Measurements from ENCODE around the gene BICD1.
"Not testable (repeated sequence)": the region's sequence is repeated elsewhere in the genome, so short reads cannot be mapped to it uniquely, and the experiment has no call there.

Gene BICD1

GRCh38 chr12:32083489-32083888 lies 23.2 kb upstream of the BICD1 start:
- Histone ChIP-seq H3K9ac (ENCODE audit: low read length) (no peak overlapping the region), H3K9me3 (ENCODE audit: control insufficient read depth, low read length) (no peaks in the 10 kb centered on the region), H3K4me1 (ENCODE audit: control insufficient read depth, insufficient read depth, low read length) (no peaks in the 10 kb centered on the region), H3K36me3 (ENCODE audit: control insufficient read depth, insufficient read depth, low read length) (no peaks in the 10 kb centered on the region), H3K27me3 (ENCODE audit: control insufficient read depth, insufficient read depth, low read length) (no peaks in the 10 kb centered on the region), H3K4me3 (ENCODE audit: low read length) (no peak overlapping the region)

DNA sequence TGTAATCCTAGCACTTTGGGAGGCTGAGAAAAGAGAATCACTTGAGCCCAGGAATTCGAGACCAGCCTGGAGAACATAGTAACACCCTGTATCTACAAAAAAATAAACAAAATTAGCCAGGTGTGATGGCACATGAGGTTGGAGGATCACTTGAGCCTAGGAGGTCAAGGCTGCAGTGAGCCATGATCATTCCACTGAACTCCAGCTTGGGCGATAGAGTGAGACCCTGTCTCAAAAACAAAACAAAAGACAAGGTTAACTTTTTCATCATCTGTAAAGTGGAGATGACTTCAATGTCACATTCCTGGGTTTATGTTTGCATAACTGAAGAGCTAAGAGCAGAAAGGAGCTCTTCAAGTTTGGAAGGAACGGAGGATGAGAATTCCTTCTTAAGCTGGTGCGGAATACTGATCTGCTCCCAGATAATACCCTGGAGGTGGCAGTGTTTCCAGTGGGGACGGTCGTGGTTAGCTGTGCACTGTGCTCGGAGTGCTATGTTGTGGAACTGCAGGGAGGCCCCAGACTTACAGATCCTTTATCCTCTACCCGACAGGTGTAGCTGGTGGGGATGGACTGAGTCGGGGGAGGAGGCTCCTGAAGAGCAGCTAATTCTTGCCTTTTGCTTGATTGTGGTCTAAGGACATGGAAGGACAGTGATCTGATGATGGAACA lies 22.5 kb upstream of the BICD1 start:
- Histone ChIP-seq H3K36me3 (ENCODE audit: control insufficient read depth, insufficient read depth, low read length) (no peaks in the 10 kb centered on the region), H3K27me3 (ENCODE audit: control insufficient read depth, insufficient read depth, low read length) (no peaks in the 10 kb centered on the region), H3K9me3 (ENCODE audit: control insufficient read depth, low read length) (no peaks in the 10 kb centered on the region), H3K9ac (ENCODE audit: low read length) (no peak overlapping the region), H3K4me3 (ENCODE audit: low read length) (no peak overlapping the region), H3K4me1 (ENCODE audit: control insufficient read depth, insufficient read depth, low read length) (no peaks in the 10 kb centered on the region)

GRCh38 chr12:32084753-32085152 lies 21.9 kb upstream of the BICD1 start:
- no peaks in the 10 kb centered on the region for H3K4me1 ChIP-seq (ENCODE audit: control insufficient read depth, insufficient read depth, low read length)
- no peak overlapping the region for H3K9ac ChIP-seq (ENCODE audit: low read length)
- H3K27me3 ChIP-seq (ENCODE audit: control insufficient read depth, insufficient read depth, low read length): no peaks in the 10 kb centered on the region
- no peaks in the 10 kb centered on the region for H3K36me3 ChIP-seq (ENCODE audit: control insufficient read depth, insufficient read depth, low read length)
- H3K9me3 ChIP-seq (ENCODE audit: control insufficient read depth, low read length): no peaks in the 10 kb centered on the region
- no peak overlapping the region for H3K4me3 ChIP-seq (ENCODE audit: low read length)

- Histone ChIP-seq H3K9me3 (ENCODE audit: control insufficient read depth, low read length) (no peaks in the 10 kb centered on the region), H3K9ac (ENCODE audit: low read length) (no peak overlapping the region)
These were observed 19.3 kb upstream of the BICD1 start for GRCh38 chr12:32087306-32087705.

GRCh38 chr12:32089156-32089555 lies 17.5 kb upstream of the BICD1 start:
- no peaks in the 10 kb centered on the region for H3K9me3 ChIP-seq (ENCODE audit: control insufficient read depth, low read length)
- no peaks in the 10 kb centered on the region for H3K36me3 ChIP-seq (ENCODE audit: control insufficient read depth, insufficient read depth, low read length)
- H3K27me3 ChIP-seq (ENCODE audit: control insufficient read depth, insufficient read depth, low read length): no peaks in the 10 kb centered on the region
- no peaks in the 10 kb centered on the region for H3K4me1 ChIP-seq (ENCODE audit: control insufficient read depth, insufficient read depth, low read length)
- no peak overlapping the region for H3K9ac ChIP-seq (ENCODE audit: low read length)
- no peak overlapping the region for H3K4me3 ChIP-seq (ENCODE audit: low read length)

More at GRCh38 chr12:32087306-32087705, 19.3 kb upstream of the BICD1 start:
- Histone ChIP-seq H3K36me3 (ENCODE audit: control insufficient read depth, insufficient read depth, low read length) (no peaks in the 10 kb centered on the region), H3K4me1 (ENCODE audit: control insufficient read depth, insufficient read depth, low read length) (no peaks in the 10 kb centered on the region), H3K27me3 (ENCODE audit: control insufficient read depth, insufficient read depth, low read length) (no peaks in the 10 kb centered on the region), H3K4me3 (ENCODE audit: low read length) (no peak overlapping the region)

DNA sequence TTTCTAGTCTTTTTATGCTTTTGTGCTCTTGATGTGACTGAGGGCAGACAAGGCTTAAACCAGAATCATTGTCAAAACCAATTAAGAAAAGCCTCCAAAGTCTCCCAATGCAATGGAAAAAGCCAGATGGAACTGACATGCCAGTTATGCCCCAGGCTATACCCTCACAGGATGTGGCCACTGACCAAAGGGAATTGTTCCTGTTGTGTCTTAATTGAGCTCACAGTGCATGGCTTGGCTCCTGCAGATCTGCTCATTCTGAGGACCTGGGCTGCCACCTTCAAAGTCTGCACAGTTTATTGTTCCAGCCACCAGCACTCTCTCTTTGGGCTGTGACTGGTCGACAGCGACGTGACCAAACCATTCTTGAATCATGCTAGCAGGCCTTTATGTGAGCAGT lies 17.1 kb upstream of the BICD1 start:
- H3K4me3 ChIP-seq (ENCODE audit: low read length): no peak overlapping the region
- H3K9ac ChIP-seq (ENCODE audit: low read length): no peak overlapping the region
- no peaks in the 10 kb centered on the region for H3K27me3 ChIP-seq (ENCODE audit: control insufficient read depth, insufficient read depth, low read length)
- H3K4me1 ChIP-seq (ENCODE audit: control insufficient read depth, insufficient read depth, low read length): no peaks in the 10 kb centered on the region
- no peaks in the 10 kb centered on the region for H3K36me3 ChIP-seq (ENCODE audit: control insufficient read depth, insufficient read depth, low read length)
- H3K9me3 ChIP-seq (ENCODE audit: control insufficient read depth, low read length): no peaks in the 10 kb centered on the region

- Histone ChIP-seq H3K27me3 (ENCODE audit: control insufficient read depth, insufficient read depth, low read length) (peaks cover under 1% of the 10 kb centered on the region), H3K4me3 (ENCODE audit: low read length) (no peak overlapping the region), H3K36me3 (ENCODE audit: control insufficient read depth, insufficient read depth, low read length) (no peaks in the 10 kb centered on the region), H3K9me3 (ENCODE audit: control insufficient read depth, low read length) (no peaks in the 10 kb centered on the region), H3K4me1 (ENCODE audit: control insufficient read depth, insufficient read depth, low read length) (no peaks in the 10 kb centered on the region), H3K9ac (ENCODE audit: low read length) (no peak overlapping the region)
These were observed 15.0 kb upstream of the BICD1 start for GRCh38 chr12:32091696-32092095.

- Histone ChIP-seq H3K4me1 (ENCODE audit: control insufficient read depth, insufficient read depth, low read length) (no peaks in the 10 kb centered on the region), H3K27me3 (ENCODE audit: control insufficient read depth, insufficient read depth, low read length) (peaks cover 8% of the 10 kb centered on the region), H3K9me3 (ENCODE audit: control insufficient read depth, low read length) (no peaks in the 10 kb centered on the region), H3K4me3 (ENCODE audit: low read length) (no peak overlapping the region), H3K9ac (ENCODE audit: low read length) (no peak overlapping the region), H3K36me3 (ENCODE audit: control insufficient read depth, insufficient read depth, low read length) (no peaks in the 10 kb centered on the region)
These were observed 8.5 kb upstream of the BICD1 start for GRCh38 chr12:32098112-32098511.

- H3K9ac ChIP-seq (ENCODE audit: low read length); H3K4me1 ChIP-seq (ENCODE audit: control insufficient read depth, insufficient read depth, low read length); H3K36me3 ChIP-seq (ENCODE audit: control insufficient read depth, insufficient read depth, low read length); H3K27me3 ChIP-seq (ENCODE audit: control insufficient read depth, insufficient read depth, low read length); H3K9me3 ChIP-seq (ENCODE audit: control insufficient read depth, low read length); H3K4me3 ChIP-seq (ENCODE audit: low read length): not testable (repeated sequence)
These were observed 7.4 kb upstream of the BICD1 start for GRCh38 chr12:32099275-32099674.

GRCh38 chr12:32100361-32100760 lies 6.3 kb upstream of the BICD1 start:
- Histone ChIP-seq H3K4me1 (ENCODE audit: control insufficient read depth, insufficient read depth, low read length) (no peaks in the 10 kb centered on the region), H3K27me3 (ENCODE audit: control insufficient read depth, insufficient read depth, low read length) (peaks cover 8% of the 10 kb centered on the region), H3K36me3 (ENCODE audit: control insufficient read depth, insufficient read depth, low read length) (no peaks in the 10 kb centered on the region), H3K9me3 (ENCODE audit: control insufficient read depth, low read length) (no peaks in the 10 kb centered on the region), H3K4me3 (ENCODE audit: low read length) (no peak overlapping the region), H3K9ac (ENCODE audit: low read length) (no peak overlapping the region)

DNA sequence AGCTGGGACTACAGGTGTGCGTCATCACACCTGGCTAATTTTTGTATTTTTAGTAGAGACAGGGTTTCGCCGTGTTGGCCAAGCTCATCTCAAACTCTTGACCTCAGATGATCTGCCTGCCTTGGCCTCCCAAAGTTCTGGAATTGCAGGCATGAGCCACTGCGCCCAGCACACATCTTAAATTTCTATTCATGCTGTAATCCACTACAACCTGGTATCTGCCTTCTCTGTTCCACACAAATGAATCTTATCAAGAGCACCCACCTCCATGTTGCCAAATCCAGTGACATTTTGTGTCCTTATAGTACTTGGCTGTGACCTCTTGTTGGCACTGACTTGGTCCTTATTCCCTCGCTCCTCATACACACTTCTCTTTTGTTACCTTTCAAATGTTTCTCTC lies 5.8 kb upstream of the BICD1 start:
- Histone ChIP-seq H3K9ac (ENCODE audit: low read length) (no peak overlapping the region), H3K4me3 (ENCODE audit: low read length) (no peak overlapping the region), H3K27me3 (ENCODE audit: control insufficient read depth, insufficient read depth, low read length) (peaks cover 8% of the 10 kb centered on the region), H3K4me1 (ENCODE audit: control insufficient read depth, insufficient read depth, low read length) (peaks cover 2% of the 10 kb centered on the region), H3K9me3 (ENCODE audit: control insufficient read depth, low read length) (no peaks in the 10 kb centered on the region), H3K36me3 (ENCODE audit: control insufficient read depth, insufficient read depth, low read length) (no peaks in the 10 kb centered on the region)

DNA sequence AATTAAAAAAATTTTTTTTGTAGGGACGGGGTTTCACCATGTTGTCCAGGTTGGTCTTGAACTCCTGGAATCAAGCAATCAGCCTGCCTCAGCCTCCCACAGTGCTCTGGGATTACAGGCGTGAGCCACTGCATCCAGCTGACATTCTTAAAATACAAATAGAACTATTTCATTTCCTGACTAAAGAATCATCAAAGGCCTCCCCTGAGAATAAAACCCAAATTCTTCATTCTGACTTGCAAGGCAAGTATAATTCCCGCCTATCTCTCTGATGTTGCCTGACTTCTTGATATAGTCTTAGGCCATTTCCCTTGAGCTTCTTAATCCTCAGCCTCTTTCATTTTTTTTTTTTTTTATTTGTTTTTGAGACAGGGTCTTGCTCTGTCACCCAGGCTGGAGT lies 4.4 kb upstream of the BICD1 start:
- Histone ChIP-seq H3K36me3 (ENCODE audit: control insufficient read depth, insufficient read depth, low read length) (no peaks in the 10 kb centered on the region), H3K4me1 (ENCODE audit: control insufficient read depth, insufficient read depth, low read length) (peaks cover 8% of the 10 kb centered on the region), H3K4me3 (ENCODE audit: low read length) (no peak overlapping the region), H3K27me3 (ENCODE audit: control insufficient read depth, insufficient read depth, low read length) (peaks cover 2% of the 10 kb centered on the region), H3K9me3 (ENCODE audit: control insufficient read depth, low read length) (no peaks in the 10 kb centered on the region), H3K9ac (ENCODE audit: low read length) (no peak overlapping the region)
